ENCODE measurements around the gene CELF2.

The CELF2 gene

GRCh38 chr10:11015446-11015934 is 2.2 kb upstream of the CELF2 start:
- Histone ChIP-seq H3K27ac (ENCODE audit: low read length) (no peak overlapping the region), H3K27me3 (ENCODE audit: insufficient read depth, low read length) (peaks cover 38% of the 10 kb centered on the region), H3K9me3 (ENCODE audit: insufficient read depth, low read depth, low read length) (no peaks in the 10 kb centered on the region), H3K4me1 (ENCODE audit: insufficient read depth, low read length) (peaks cover 21% of the 10 kb centered on the region), H3K9ac (ENCODE audit: low read depth, low read length) (no peak overlapping the region), H3K4me3 (ENCODE audit: low read length) (no peak overlapping the region), H3K36me3 (ENCODE audit: insufficient read depth, low read depth, low read length) (no peaks in the 10 kb centered on the region)

- H3K4me1 ChIP-seq (ENCODE audit: insufficient read depth, low read length): peaks cover 21% of the 10 kb centered on the region
- peak overlapping the region; percentile 77 for H3K4me3 ChIP-seq (ENCODE audit: low read length)
- no peak overlapping the region for H3K27ac ChIP-seq (ENCODE audit: low read length)
- peak overlapping the region; percentile 53; the same call in 1 of the 2 replicates for H3K9ac ChIP-seq (ENCODE audit: low read depth, low read length)
- H3K36me3 ChIP-seq (ENCODE audit: insufficient read depth, low read depth, low read length): no peaks in the 10 kb centered on the region
- no peaks in the 10 kb centered on the region for H3K9me3 ChIP-seq (ENCODE audit: insufficient read depth, low read depth, low read length)
- H3K27me3 ChIP-seq (ENCODE audit: insufficient read depth, low read length): peaks cover 40% of the 10 kb centered on the region
Observed at GRCh38 chr10:11017000-11017569, 587 bp upstream of the CELF2 start.

GRCh38 chr10:11018432-11018841 is 765 bp downstream of the CELF2 start:
- Histone ChIP-seq H3K4me1 (ENCODE audit: insufficient read depth, low read length) (peaks cover 27% of the 10 kb centered on the region), H3K9me3 (ENCODE audit: insufficient read depth, low read depth, low read length) (no peaks in the 10 kb centered on the region), H3K27ac (ENCODE audit: low read length) (no peak overlapping the region), H3K36me3 (ENCODE audit: insufficient read depth, low read depth, low read length) (no peaks in the 10 kb centered on the region), H3K9ac (ENCODE audit: low read depth, low read length) (peak overlapping the region; percentile 33; the same call in 1 of the 2 replicates), H3K27me3 (ENCODE audit: insufficient read depth, low read length) (peaks cover 40% of the 10 kb centered on the region), H3K4me3 (ENCODE audit: low read length) (peak overlapping the region; percentile 81)

GRCh38 chr10:11018855-11019631 is 1.4 kb downstream of the CELF2 start:
- Histone ChIP-seq H3K4me1 (ENCODE audit: insufficient read depth, low read length) (peaks cover 27% of the 10 kb centered on the region), H3K36me3 (ENCODE audit: insufficient read depth, low read depth, low read length) (no peaks in the 10 kb centered on the region), H3K27ac (ENCODE audit: low read length) (no peak overlapping the region), H3K9me3 (ENCODE audit: insufficient read depth, low read depth, low read length) (no peaks in the 10 kb centered on the region), H3K27me3 (ENCODE audit: insufficient read depth, low read length) (peaks cover 40% of the 10 kb centered on the region), H3K9ac (ENCODE audit: low read depth, low read length) (peak overlapping the region; percentile 33; the same call in 1 of the 2 replicates), H3K4me3 (ENCODE audit: low read length) (peak overlapping the region; percentile 81)

GRCh38 chr10:11019724-11020547 is 2.3 kb downstream of the CELF2 start:
- H3K9ac ChIP-seq (ENCODE audit: low read depth, low read length): no peak overlapping the region
- H3K27me3 ChIP-seq (ENCODE audit: insufficient read depth, low read length): peaks cover 40% of the 10 kb centered on the region
- H3K27ac ChIP-seq (ENCODE audit: low read length): no peak overlapping the region
- H3K4me3 ChIP-seq (ENCODE audit: low read length): no peak overlapping the region
- no peaks in the 10 kb centered on the region for H3K9me3 ChIP-seq (ENCODE audit: insufficient read depth, low read depth, low read length)
- H3K4me1 ChIP-seq (ENCODE audit: insufficient read depth, low read length): peaks cover 21% of the 10 kb centered on the region
- no peaks in the 10 kb centered on the region for H3K36me3 ChIP-seq (ENCODE audit: insufficient read depth, low read depth, low read length)

- Histone ChIP-seq H3K9me3 (ENCODE audit: insufficient read depth, low read depth, low read length) (no peaks in the 10 kb centered on the region), H3K9ac (ENCODE audit: low read depth, low read length) (no peak overlapping the region), H3K27ac (ENCODE audit: low read length) (no peak overlapping the region), H3K36me3 (ENCODE audit: insufficient read depth, low read depth, low read length) (no peaks in the 10 kb centered on the region), H3K4me3 (ENCODE audit: low read length) (no peak overlapping the region), H3K27me3 (ENCODE audit: insufficient read depth, low read length) (peaks cover 40% of the 10 kb centered on the region), H3K4me1 (ENCODE audit: insufficient read depth, low read length) (peaks cover 19% of the 10 kb centered on the region)
Observed at GRCh38 chr10:11020548-11020942, 2.9 kb downstream of the CELF2 start.

GRCh38 chr10:11022213-11022612 is 4.5 kb downstream of the CELF2 start:
- Histone ChIP-seq H3K4me1 (ENCODE audit: insufficient read depth, low read length) (peaks cover 10% of the 10 kb centered on the region), H3K27me3 (ENCODE audit: insufficient read depth, low read length) (peaks cover 23% of the 10 kb centered on the region), H3K36me3 (ENCODE audit: insufficient read depth, low read depth, low read length) (no peaks in the 10 kb centered on the region), H3K9me3 (ENCODE audit: insufficient read depth, low read depth, low read length) (no peaks in the 10 kb centered on the region), H3K27ac (ENCODE audit: low read length) (no peak overlapping the region), H3K4me3 (ENCODE audit: low read length) (no peak overlapping the region), H3K9ac (ENCODE audit: low read depth, low read length) (no peak overlapping the region)

GRCh38 chr10:11023009-11023953 is 5.6 kb downstream of the CELF2 start:
- Histone ChIP-seq H3K27me3 (ENCODE audit: insufficient read depth, low read length) (peaks cover 21% of the 10 kb centered on the region), H3K9ac (ENCODE audit: low read depth, low read length) (no peak overlapping the region), H3K4me3 (ENCODE audit: low read length) (no peak overlapping the region), H3K27ac (ENCODE audit: low read length) (no peak overlapping the region), H3K9me3 (ENCODE audit: insufficient read depth, low read depth, low read length) (no peaks in the 10 kb centered on the region), H3K36me3 (ENCODE audit: insufficient read depth, low read depth, low read length) (no peaks in the 10 kb centered on the region), H3K4me1 (ENCODE audit: insufficient read depth, low read length) (peaks cover 10% of the 10 kb centered on the region)

GRCh38 chr10:11024596-11024995 is 6.9 kb downstream of the CELF2 start:
- Histone ChIP-seq H3K27ac (ENCODE audit: low read length) (no peak overlapping the region), H3K9ac (ENCODE audit: low read depth, low read length) (no peak overlapping the region), H3K4me1 (ENCODE audit: insufficient read depth, low read length) (peaks cover 6% of the 10 kb centered on the region)

GRCh38 chr10:11025978-11026377 is 8.3 kb downstream of the CELF2 start:
- Histone ChIP-seq H3K4me1 (ENCODE audit: insufficient read depth, low read length) (peaks cover 6% of the 10 kb centered on the region), H3K36me3 (ENCODE audit: insufficient read depth, low read depth, low read length) (no peaks in the 10 kb centered on the region), H3K4me3 (ENCODE audit: low read length) (no peak overlapping the region), H3K9me3 (ENCODE audit: insufficient read depth, low read depth, low read length) (no peaks in the 10 kb centered on the region), H3K27ac (ENCODE audit: low read length) (no peak overlapping the region), H3K9ac (ENCODE audit: low read depth, low read length) (no peak overlapping the region), H3K27me3 (ENCODE audit: insufficient read depth, low read length) (no peaks in the 10 kb centered on the region)

More at GRCh38 chr10:11024596-11024995, 6.9 kb downstream of the CELF2 start:
- Histone ChIP-seq H3K4me3 (ENCODE audit: low read length) (no peak overlapping the region), H3K27me3 (ENCODE audit: insufficient read depth, low read length) (peaks cover 11% of the 10 kb centered on the region), H3K9me3 (ENCODE audit: insufficient read depth, low read depth, low read length) (no peaks in the 10 kb centered on the region), H3K36me3 (ENCODE audit: insufficient read depth, low read depth, low read length) (no peaks in the 10 kb centered on the region)

- no peaks in the 10 kb centered on the region for H3K36me3 ChIP-seq (ENCODE audit: insufficient read depth, low read depth, low read length)
- H3K27me3 ChIP-seq (ENCODE audit: insufficient read depth, low read length): no peaks in the 10 kb centered on the region
- peaks cover 6% of the 10 kb centered on the region for H3K4me1 ChIP-seq (ENCODE audit: insufficient read depth, low read length)
- H3K27ac ChIP-seq (ENCODE audit: low read length): no peak overlapping the region
- H3K9me3 ChIP-seq (ENCODE audit: insufficient read depth, low read depth, low read length): no peaks in the 10 kb centered on the region
- no peak overlapping the region for H3K9ac ChIP-seq (ENCODE audit: low read depth, low read length)
- no peak overlapping the region for H3K4me3 ChIP-seq (ENCODE audit: low read length)
Observed at GRCh38 chr10:11026773-11027172, 9.1 kb downstream of the CELF2 start.
